ENCODE data around the gene RPL27A. TPM values are rescaled to one million over a fixed set of nuclear protein-coding genes. Genes with fewer than 3 reads are reported as not detected.

The RPL27A gene
- total RNA-seq, 1 experiment from 2014 or later = 560 TPM

DNA sequence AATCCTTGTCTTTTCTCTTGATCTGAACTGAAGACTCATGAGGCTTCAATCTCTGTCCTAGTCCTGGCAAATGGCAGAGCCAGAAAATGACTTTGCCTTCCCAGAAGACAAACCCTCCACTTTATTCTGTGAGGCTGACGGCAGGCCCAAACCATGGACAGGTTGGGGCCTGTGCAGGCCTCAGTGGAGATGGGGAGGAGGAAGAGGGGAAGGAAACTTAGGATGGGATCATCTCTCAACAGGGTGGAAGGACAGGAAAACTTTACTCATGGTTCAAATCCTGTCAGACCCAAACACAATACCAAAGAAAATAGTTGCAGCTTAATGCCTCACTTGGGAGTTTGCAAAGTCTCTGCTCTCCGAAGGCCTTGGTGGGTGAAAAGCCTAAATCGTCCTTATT, 9.8 kb downstream of the RPL27A start:
- no peak for DNase-seq
- intact Hi-C loops (cut with micrococcal nuclease; ENCODE audit: unreplicated experiment) = no loop called here
- H3K4me2 ChIP-seq = no peak overlapping the region
- no peaks in the 10 kb centered on the region for H3K9me3 ChIP-seq (ENCODE audit: insufficient read depth, low read depth)
- H3K9me2 ChIP-seq (ENCODE audit: insufficient read depth) = no peaks in the 10 kb centered on the region
- ChIA-PET CTCF (no interaction called here), POLR2A (ENCODE audit: unreplicated experiment) (no interaction called here)
- H3K36me3 ChIP-seq (ENCODE audit: low read depth) = no peaks in the 10 kb centered on the region
- no peaks in the 10 kb centered on the region for H3K27me3 ChIP-seq (ENCODE audit: insufficient read depth, low read depth)
- no peaks in the 10 kb centered on the region for H4K20me1 ChIP-seq (ENCODE audit: insufficient read depth)
- peaks cover 16% of the 10 kb centered on the region for H3K79me2 ChIP-seq (ENCODE audit: low read depth)
- peaks cover 13% of the 10 kb centered on the region for H3F3A ChIP-seq (ENCODE audit: insufficient read depth, low read depth)
- H2AFZ ChIP-seq = no peak overlapping the region
- no TSS peak for BruUV-seq (replicated peaks)
- peaks cover 12% of the 10 kb centered on the region for H3K4me1 ChIP-seq (replicated peaks; ENCODE audit: insufficient read depth)
- H3K27ac ChIP-seq = no peak overlapping the region
- no peak for TF ChIP-seq EZH2 (IDR thresholded peaks at IDR 0.05; ENCODE audit: low read depth)
- TF ChIP-seq, protein P1, sequence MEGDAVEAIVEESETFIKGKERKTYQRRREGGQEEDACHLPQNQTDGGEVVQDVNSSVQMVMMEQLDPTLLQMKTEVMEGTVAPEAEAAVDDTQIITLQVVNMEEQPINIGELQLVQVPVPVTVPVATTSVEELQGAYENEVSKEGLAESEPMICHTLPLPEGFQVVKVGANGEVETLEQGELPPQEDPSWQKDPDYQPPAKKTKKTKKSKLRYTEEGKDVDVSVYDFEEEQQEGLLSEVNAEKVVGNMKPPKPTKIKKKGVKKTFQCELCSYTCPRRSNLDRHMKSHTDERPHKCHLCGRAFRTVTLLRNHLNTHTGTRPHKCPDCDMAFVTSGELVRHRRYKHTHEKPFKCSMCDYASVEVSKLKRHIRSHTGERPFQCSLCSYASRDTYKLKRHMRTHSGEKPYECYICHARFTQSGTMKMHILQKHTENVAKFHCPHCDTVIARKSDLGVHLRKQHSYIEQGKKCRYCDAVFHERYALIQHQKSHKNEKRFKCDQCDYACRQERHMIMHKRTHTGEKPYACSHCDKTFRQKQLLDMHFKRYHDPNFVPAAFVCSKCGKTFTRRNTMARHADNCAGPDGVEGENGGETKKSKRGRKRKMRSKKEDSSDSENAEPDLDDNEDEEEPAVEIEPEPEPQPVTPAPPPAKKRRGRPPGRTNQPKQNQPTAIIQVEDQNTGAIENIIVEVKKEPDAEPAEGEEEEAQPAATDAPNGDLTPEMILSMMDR (conservative IDR thresholded peaks at IDR 0.05) = no peak
- no peak overlapping the region for H3K4me3 ChIP-seq

GRCh38 chr11:8693010-8693551, 10.5 kb downstream of the RPL27A start:
- Histone ChIP-seq H3K79me2 (ENCODE audit: low read depth) (peaks cover 16% of the 10 kb centered on the region), H3K4me2 (no peak overlapping the region), H3K27me3 (ENCODE audit: insufficient read depth, low read depth) (no peaks in the 10 kb centered on the region), H3K4me1 (replicated peaks; ENCODE audit: insufficient read depth) (peaks cover 7% of the 10 kb centered on the region; the same call in 1 of the 2 replicates), H2AFZ (no peak overlapping the region), H3K4me3 (no peak overlapping the region), H3F3A (ENCODE audit: insufficient read depth, low read depth) (peaks cover 6% of the 10 kb centered on the region), H3K9me2 (ENCODE audit: insufficient read depth) (no peaks in the 10 kb centered on the region), H3K9me3 (ENCODE audit: insufficient read depth, low read depth) (no peaks in the 10 kb centered on the region), H3K27ac (no peak overlapping the region), H3K36me3 (ENCODE audit: low read depth) (no peaks in the 10 kb centered on the region), H4K20me1 (ENCODE audit: insufficient read depth) (no peaks in the 10 kb centered on the region)
- DNase-seq = peak in 1 of 2 experiments; percentile 48
- no TSS peak for BruUV-seq (replicated peaks)
- no peak for TF ChIP-seq EZH2 (IDR thresholded peaks at IDR 0.05; ENCODE audit: low read depth)
- TF ChIP-seq, protein P1 (conservative IDR thresholded peaks at IDR 0.05) = no peak
- intact Hi-C loops (cut with micrococcal nuclease; ENCODE audit: unreplicated experiment) = no loop called here
- ChIA-PET POLR2A (ENCODE audit: unreplicated experiment) (interaction anchor here (0.5 kb wide), 1 partner anchor 1566 kb away, joined by 3 read pairs; no protein-coding TSS in a partner anchor), CTCF (no interaction called here)

DNA sequence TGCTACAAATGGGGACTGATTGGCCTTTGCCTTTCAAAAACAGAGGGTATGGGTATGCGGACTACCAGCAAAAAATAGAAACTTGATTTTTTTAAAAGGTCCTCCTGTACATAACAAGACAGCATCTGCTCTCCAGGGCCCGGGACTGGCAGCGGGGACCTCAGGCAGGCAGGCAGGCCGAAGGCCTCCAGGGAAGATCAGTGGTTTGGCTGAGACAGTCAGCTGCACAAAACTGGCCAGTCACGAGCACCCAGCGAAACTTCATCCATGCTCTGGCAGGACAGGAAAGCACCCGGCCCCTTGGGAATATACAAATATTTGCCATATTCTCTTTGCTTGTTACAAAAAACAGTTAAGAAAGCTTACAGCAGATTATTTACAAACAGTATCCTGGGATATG, 11.0 kb downstream of the RPL27A start:
- Histone ChIP-seq H2AFZ (no peak overlapping the region), H3K9me3 (ENCODE audit: insufficient read depth, low read depth) (no peaks in the 10 kb centered on the region), H3K4me1 (replicated peaks; ENCODE audit: insufficient read depth) (peaks cover 7% of the 10 kb centered on the region; the same call in 1 of the 2 replicates), H3K4me3 (no peak overlapping the region), H3K36me3 (ENCODE audit: low read depth) (no peaks in the 10 kb centered on the region), H3K4me2 (no peak overlapping the region), H4K20me1 (ENCODE audit: insufficient read depth) (no peaks in the 10 kb centered on the region), H3K79me2 (ENCODE audit: low read depth) (peaks cover 16% of the 10 kb centered on the region), H3F3A (ENCODE audit: insufficient read depth, low read depth) (peaks cover 1% of the 10 kb centered on the region; the same call in 1 of the 2 replicates), H3K9me2 (ENCODE audit: insufficient read depth) (no peaks in the 10 kb centered on the region), H3K27me3 (ENCODE audit: insufficient read depth, low read depth) (no peaks in the 10 kb centered on the region), H3K27ac (no peak overlapping the region)
- no peak for TF ChIP-seq EZH2 (IDR thresholded peaks at IDR 0.05; ENCODE audit: low read depth)
- TF ChIP-seq, protein P1 (conservative IDR thresholded peaks at IDR 0.05) = no peak
- no TSS peak for BruUV-seq (replicated peaks)
- ChIA-PET POLR2A (ENCODE audit: unreplicated experiment) (interaction anchor here (0.5 kb wide), 1 partner anchor 1565 kb away, joined by 3 read pairs; no protein-coding TSS in a partner anchor), CTCF (no interaction called here)
- DNase-seq = no peak
- intact Hi-C loops (cut with micrococcal nuclease; ENCODE audit: unreplicated experiment) = no loop called here
